HepG2 (cell line): Measurements from ENCODE around the gene RIPK3. TPM values are rescaled to one million over a fixed set of nuclear protein-coding genes. Genes with fewer than 3 reads are reported as not detected.
A peak's percentile ranks its signal among the peaks of the same experiment; 100 is the strongest.

Experiments
- AHR ChIP-seq: IDR thresholded peaks from 2 replicates; pipeline ENCODE4 v1.6.1; 2018; ENCODE audit warnings: missing genetic modification reagents, missing compliant biosample characterization
- CAMTA2 ChIP-seq: sonication (generic); formaldehyde crosslinking; IDR thresholded peaks from 2 replicates; pipeline ENCODE4 v1.4.0; 2020; ENCODE audit warnings: mild to moderate bottlenecking, missing genetic modification reagents, borderline replicate concordance
- HOXA7 ChIP-seq: sonication (generic); formaldehyde crosslinking; IDR thresholded peaks from 2 replicates; pipeline ENCODE4 v1.8.1; 2022; ENCODE audit warnings: mild to moderate bottlenecking, missing genetic modification reagents, moderate library complexity
- NCOA2 ChIP-seq: sonication (generic); formaldehyde crosslinking; IDR thresholded peaks from 2 replicates; pipeline ENCODE4 v1.8.0; 2022; ENCODE audit warnings: inconsistent platforms
- POGZ ChIP-seq: sonication (generic); formaldehyde crosslinking; IDR thresholded peaks from 2 replicates; pipeline ENCODE4 v1.4.0; 2020; ENCODE audit warnings: mild to moderate bottlenecking, missing genetic modification reagents
- PRPF4 ChIP-seq: fragments of 200-400 bp; formaldehyde crosslinking; IDR thresholded peaks from 2 replicates; pipeline ENCODE4 v1.6.1; 2016; ENCODE audit warnings: low read length, low read depth; ENCODE audit not compliant: poor library complexity, severe bottlenecking
- SMC3 ChIP-seq: IDR thresholded peaks from 2 replicates; pipeline ENCODE4 v1.6.1; 2011; ENCODE audit warnings: low read length, improper control_type of control experiment
- SOX5 ChIP-seq: IDR thresholded peaks from 2 replicates; pipeline ENCODE4 v1.6.1; 2016; ENCODE audit warnings: borderline replicate concordance
- SOX6 ChIP-seq, 2 experiments: fragments of 450-650 bp in 1 of 2; sonication (generic) in 1 of 2; formaldehyde crosslinking in 1 of 2; IDR thresholded peaks; 2 replicates each; pipeline versions ENCODE4 v1.4.0 to v1.6.1; 2017 to 2020; ENCODE audit warnings: antibody characterized with exemption in 1 of 2, mild to moderate bottlenecking in 1 of 2, missing genetic modification reagents in 1 of 2
- TBX3 ChIP-seq: fragments of 450-650 bp; IDR thresholded peaks from 2 replicates; pipeline ENCODE4 v1.6.1; 2017; ENCODE audit warnings: antibody characterized with exemption, mild to moderate bottlenecking, inconsistent platforms, borderline replicate concordance
- TRIM22 ChIP-seq: fragments of 450-650 bp; IDR thresholded peaks from 2 replicates; pipeline ENCODE4 v1.6.1; 2017
- ZBTB37 ChIP-seq: sonication (generic); formaldehyde crosslinking; IDR thresholded peaks from 2 replicates; pipeline ENCODE4 v1.4.0; 2020; ENCODE audit warnings: mild to moderate bottlenecking, missing genetic modification reagents
- ZC3H13 ChIP-seq: sonication (generic); formaldehyde crosslinking; IDR thresholded peaks from 2 replicates; pipeline ENCODE4 v1.8.1; 2023; ENCODE audit warnings: mild to moderate bottlenecking, missing genetic modification reagents, moderate library complexity
- ZMYM4 ChIP-seq: sonication (generic); formaldehyde crosslinking; IDR thresholded peaks from 2 replicates; pipeline ENCODE4 v1.8.1; 2023; ENCODE audit warnings: mild to moderate bottlenecking, missing genetic modification reagents
- ZNF230 ChIP-seq: sonication (generic); formaldehyde crosslinking; IDR thresholded peaks from 2 replicates; pipeline ENCODE4 v1.4.0; 2020; ENCODE audit warnings: mild to moderate bottlenecking, missing genetic modification reagents
- ZNF253 ChIP-seq: sonication (generic); formaldehyde crosslinking; IDR thresholded peaks from 2 replicates; pipeline ENCODE4 v1.8.0; 2022; ENCODE audit warnings: mild to moderate bottlenecking, missing genetic modification reagents, borderline replicate concordance
- ZNF503 ChIP-seq: sonication (generic); formaldehyde crosslinking; IDR thresholded peaks from 2 replicates; pipeline ENCODE4 v1.4.0; 2020; ENCODE audit warnings: missing genetic modification reagents
- ZNF770 ChIP-seq: sonication (generic); formaldehyde crosslinking; IDR thresholded peaks from 2 replicates; pipeline ENCODE4 v1.5.0; 2020; ENCODE audit warnings: mild to moderate bottlenecking, missing genetic modification reagents
- ZXDC ChIP-seq: sonication (generic); formaldehyde crosslinking; IDR thresholded peaks from 2 replicates; pipeline ENCODE4 v1.5.0; 2020; ENCODE audit warnings: mild to moderate bottlenecking, missing genetic modification reagents
- polyA plus RNA-seq, 8 experiments: library from polyadenylated mRNA; depleted of rRNA in 3 of 8; stranded (reverse) in 7 of 8; unstranded in 1 of 8; fragments of >200 nt; fragmentation: Illumina TruSeq in 4 of 8; extraction: Trizol in 4 of 8; gene quantifications; 2 replicates each; pipeline versions ENCODE4 v1.2.1 to v1.2.3, GENCODE V29; 2011 to 2016; ENCODE audit warnings: low read depth in 4 of 8, missing spikeins in 1 of 8, mixed read lengths in 1 of 8; ENCODE audit not compliant: insufficient read depth in 1 of 8
- total RNA-seq, 5 experiments: library from RNA; depleted of rRNA; stranded (reverse); fragments of >200 nt; fragmentation: Illumina TruSeq; extraction: Trizol; gene quantifications; 2 replicates each; pipeline ENCODE4 v1.2.3, GENCODE V29; 2016; ENCODE audit warnings: low read depth in 1 of 5

The RIPK3 gene
- total and polyA plus RNA-seq, 2 of the 13 experiments (the other 11 are each of a cell fraction or from before 2014, with no cell fraction given): not detected

GRCh38 chr14:24299255-24300191 is 40.3 kb downstream of the RIPK3 start, which contains the start of the genes DHRS1 and NOP9 (continued):
- TF ChIP-seq TRIM22 (no peak), AHR (peak; percentile 70), HOXA7 (CRISPR knock-in tag) (no peak), CAMTA2 (peak; percentile 66; the same call in 1 of the 2 replicates), SOX5 (CRISPR knock-in tag) (peak; percentile 72), TBX3 (peak; percentile 24; the same call in 1 of the 2 replicates), PRPF4 (no peak), POGZ (CRISPR knock-in tag) (peak; percentile 99), ZNF503 (CRISPR knock-in tag) (peak; percentile 95), SOX6 (IDR thresholded peaks at IDR 0.05) (no peak), SOX6 (CRISPR knock-in tag; IDR thresholded peaks at IDR 0.05) (peak; percentile 85), ZBTB37 (CRISPR knock-in tag) (peak; percentile 36; the same call in 1 of the 2 replicates), ZNF230 (CRISPR knock-in tag) (peak; percentile 99), NCOA2 (CRISPR knock-in tag) (peak; percentile 64; the same call in 1 of the 2 replicates), ZNF253 (CRISPR knock-in tag) (peak; percentile 80; the same call in 1 of the 2 replicates), ZNF770 (CRISPR knock-in tag) (peak; percentile 67), ZC3H13 (CRISPR knock-in tag) (no peak), ZXDC (CRISPR knock-in tag) (no peak), ZMYM4 (CRISPR knock-in tag) (peak; percentile 97), SMC3 (no peak)
